GM12872 (cell line): Measurements from ENCODE around the gene TANK.

Experiments used
- CTCF ChIP-seq: IDR thresholded peaks from 3 replicates; pipeline ENCODE4 v1.5.1; 2011; ENCODE audit warnings: low read depth, mild to moderate bottlenecking, low read length, moderate library complexity; ENCODE audit not compliant: insufficient read depth

The TANK gene

GRCh38 chr2:161172901-161173540 lies 12.8 kb downstream of the TANK start:
- no peak for TF ChIP-seq CTCF

GRCh38 chr2:161173541-161174194 lies 13.4 kb downstream of the TANK start:
- no peak for TF ChIP-seq CTCF

- TF ChIP-seq CTCF = no peak
These were observed 17.7 kb downstream of the TANK start for GRCh38 chr2:161177969-161178368.

GRCh38 chr2:161178756-161179155 lies 18.5 kb downstream of the TANK start:
- TF ChIP-seq CTCF = no peak

GRCh38 chr2:161190050-161190449 lies 29.8 kb downstream of the TANK start:
- no peak for TF ChIP-seq CTCF

- no peak for TF ChIP-seq CTCF
These were observed 39.9 kb downstream of the TANK start for GRCh38 chr2:161199912-161200701.

- no peak for TF ChIP-seq CTCF
These were observed 44.6 kb downstream of the TANK start for GRCh38 chr2:161204846-161205245.
